GM21360 (cell line): ENCODE measurements around the gene COX8A.

Experiments used
- ATAC-seq: cut with Tn5 transposase; IDR thresholded peaks from one replicate; pipeline ENCODE4 v1.9.1; 2021; ENCODE audit warnings: mild to moderate bottlenecking, moderate library complexity; ENCODE audit not compliant: unreplicated experiment

Gene COX8A

DNA sequence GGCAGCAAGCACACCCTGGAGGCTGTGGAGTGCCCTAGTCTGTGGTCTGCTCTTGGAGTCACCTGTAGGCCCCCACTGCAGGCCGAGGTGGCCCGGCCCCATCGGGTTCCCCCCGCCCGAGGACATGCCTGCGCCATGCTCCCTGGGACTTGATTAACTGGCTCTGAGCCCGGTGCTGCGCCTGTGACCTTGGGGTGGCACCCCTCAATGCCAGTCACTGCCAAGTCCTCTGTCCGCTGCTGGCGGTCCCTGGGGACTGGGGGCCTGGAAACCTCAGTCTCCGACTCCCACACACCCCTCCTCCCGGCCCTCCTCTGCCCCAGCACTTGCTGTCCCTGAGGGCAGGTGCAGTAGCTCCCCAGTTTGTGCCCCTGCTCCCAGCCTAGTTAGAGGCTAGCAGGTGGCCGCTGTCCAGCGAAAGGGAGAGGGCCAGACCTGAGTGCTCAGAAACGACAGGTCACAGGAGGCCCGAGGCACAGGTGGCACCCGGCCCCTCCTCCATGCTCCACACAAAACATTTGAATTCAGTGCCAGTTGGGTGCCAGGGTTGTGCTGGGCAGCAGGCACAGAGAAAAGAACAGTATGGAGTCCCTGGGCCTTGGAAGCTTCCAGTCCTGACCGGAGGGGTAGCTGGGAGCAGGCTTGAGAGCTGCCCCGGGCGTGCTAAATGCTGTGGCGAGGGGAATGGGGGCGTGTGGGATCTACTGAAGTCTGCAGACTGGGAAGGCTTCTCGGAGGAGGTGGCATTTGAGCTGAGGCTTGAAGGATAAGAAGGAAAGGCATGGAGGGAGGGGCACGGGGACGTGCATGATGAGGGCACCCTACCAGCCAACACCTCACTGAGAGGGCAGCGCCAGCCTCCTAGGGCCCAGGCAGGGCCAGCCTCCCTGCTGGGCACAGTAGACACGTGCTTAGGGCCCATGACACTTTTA, 45.0 kb downstream of the COX8A start:
- ATAC-seq, result no peak

DNA sequence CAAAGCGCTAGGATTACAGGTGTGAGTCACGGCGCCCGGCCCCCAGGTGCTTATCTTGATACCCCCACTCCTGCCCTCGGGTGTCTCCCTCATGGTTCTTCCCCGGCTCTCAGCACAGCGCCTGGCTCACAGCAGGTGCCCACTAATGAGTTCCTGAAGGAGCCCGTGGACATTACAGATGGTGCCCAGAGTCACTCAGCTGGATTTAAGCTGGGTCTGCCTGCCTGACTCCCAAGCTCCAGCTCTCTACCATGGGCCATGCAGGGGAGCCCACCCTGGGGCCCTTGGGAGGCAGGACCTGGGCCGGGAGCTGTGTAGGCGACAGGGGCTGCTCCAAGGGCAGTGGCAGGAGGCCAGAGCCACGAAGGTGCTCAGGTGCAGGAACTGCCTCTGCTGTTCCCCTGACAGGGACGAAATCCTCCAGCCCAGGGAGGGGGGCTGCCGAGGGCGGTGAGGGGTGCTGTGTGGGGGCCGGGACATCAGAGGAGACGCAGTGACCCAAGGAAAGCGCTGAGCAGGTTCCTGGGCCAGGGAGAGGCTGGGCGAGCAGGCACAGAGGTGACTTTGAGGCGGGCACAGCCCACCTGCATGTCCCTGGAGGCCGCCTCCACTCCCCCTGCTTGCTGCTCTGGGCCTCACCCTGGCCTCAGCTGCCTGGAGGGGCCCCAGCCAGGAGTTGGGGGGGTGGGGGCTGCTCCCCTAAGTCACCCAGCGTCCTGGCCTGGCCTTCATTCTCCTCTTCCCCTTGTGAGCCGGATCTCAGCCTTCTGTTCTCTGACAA, 46.7 kb downstream of the COX8A start:
- no peak for ATAC-seq

GRCh38 chr11:64021757-64022093, 47.3 kb downstream of the COX8A start:
- ATAC-seq, result no peak

GRCh38 chr11:64022125-64022784, 47.8 kb downstream of the COX8A start:
- no peak for ATAC-seq

- no peak for ATAC-seq
These were observed 49.6 kb downstream of the COX8A start for GRCh38 chr11:64023712-64024710.

GRCh38 chr11:64025205-64025604, 50.8 kb downstream of the COX8A start:
- ATAC-seq, result no peak
